Neural progenitor cell (in vitro differentiated cells): Measurements from ENCODE around the gene TRH. TPM values are rescaled to one million over a fixed set of nuclear protein-coding genes. Genes with fewer than 3 reads are reported as not detected.

Source experiments
- DNase-seq: peaks from one replicate; pipeline ENCODE4 v3.0.0-alpha.2; 2016; ENCODE audit warnings: low spot score
- H2AFZ ChIP-seq: fragments of 200-600 bp; sonication (generic); replicated peaks from 2 replicates; pipeline ENCODE4 v1.6.1; 2016; ENCODE audit warnings: antibody characterized with exemption
- H3F3A ChIP-seq: fragments of 200-600 bp; sonication (generic); 2 replicates; pipeline ENCODE4 v1.6.1; 2016; ENCODE audit warnings: antibody characterized with exemption, low read depth
- H3K27ac ChIP-seq: fragments of 200-600 bp; sonication (generic); 2 replicates; pipeline ENCODE4 v1.5.1; 2016; ENCODE audit warnings: mild to moderate bottlenecking
- H3K27me3 ChIP-seq: fragments of 200-600 bp; sonication (generic); 2 replicates; pipeline ENCODE4 v1.6.1; 2016; ENCODE audit warnings: mild to moderate bottlenecking, moderate library complexity
- H3K36me3 ChIP-seq: fragments of 200-600 bp; sonication (generic); 2 replicates; pipeline ENCODE4 v1.5.1; 2016
- H3K4me1 ChIP-seq: fragments of 200-600 bp; sonication (generic); 2 replicates; pipeline ENCODE4 v1.6.1; 2016; ENCODE audit warnings: mixed run types
- H3K4me2 ChIP-seq: fragments of 200-600 bp; sonication (generic); 2 replicates; pipeline ENCODE4 v1.6.1; 2016
- H3K4me3 ChIP-seq: fragments of 200-600 bp; sonication (generic); 2 replicates; pipeline ENCODE4 v1.5.1; 2016
- H3K79me2 ChIP-seq: fragments of 200-600 bp; sonication (generic); 2 replicates; pipeline ENCODE4 v1.6.1; 2016; ENCODE audit warnings: low read depth
- H3K9ac ChIP-seq: fragments of 200-600 bp; sonication (generic); 2 replicates; pipeline ENCODE4 v1.6.1; 2016
- H3K9me3 ChIP-seq: fragments of 200-600 bp; sonication (generic); 2 replicates; pipeline ENCODE4 v1.5.1; 2016; ENCODE audit warnings: low read depth
- H4K20me1 ChIP-seq: fragments of 200-600 bp; sonication (generic); 2 replicates; pipeline ENCODE4 v1.6.1; 2016; ENCODE audit warnings: low read depth
- H3K27ac Mint-ChIP-seq: 3 replicates; pipeline ENCODE4 v1.8.0; 2021; ENCODE audit warnings: mixed read lengths
- H3K27me3 Mint-ChIP-seq: 2 replicates; pipeline ENCODE4 v1.8.0; 2022; ENCODE audit warnings: low read depth, mild to moderate bottlenecking, inconsistent platforms, moderate library complexity, mixed read lengths; ENCODE audit not compliant: insufficient read depth
- H3K36me3 Mint-ChIP-seq: 3 replicates; pipeline ENCODE4 v1.8.0; 2021; ENCODE audit warnings: mixed read lengths
- H3K4me1 Mint-ChIP-seq: 3 replicates; pipeline ENCODE4 v1.8.0; 2021; ENCODE audit warnings: mixed read lengths
- H3K4me3 Mint-ChIP-seq: 3 replicates; pipeline ENCODE4 v1.8.0; 2021; ENCODE audit warnings: mild to moderate bottlenecking, moderate library complexity, mixed read lengths
- H3K9me3 Mint-ChIP-seq: 3 replicates; pipeline ENCODE4 v1.8.0; 2020; ENCODE audit warnings: mixed read lengths
- EZH2 ChIP-seq: fragments of 200-600 bp; sonication (generic); IDR thresholded peaks from 2 replicates; pipeline ENCODE4 v1.6.1; 2017; ENCODE audit warnings: antibody characterized with exemption, mild to moderate bottlenecking, moderate library complexity
- EZH2phosphoT487 ChIP-seq: fragments of 200-600 bp; sonication (generic); IDR thresholded peaks from 2 replicates; pipeline ENCODE4 v1.6.1; 2017; ENCODE audit warnings: antibody characterized with exemption
- total RNA-seq: library from RNA; depleted of rRNA; stranded (reverse); fragments of >200 nt; gene quantifications from 2 replicates; pipeline ENCODE4 v1.2.3, GENCODE V29; 2015; ENCODE audit warnings: low replicate concordance
- TF ChIP-seq, protein P1 (sequence below): fragments of 200-600 bp; sonication (generic); IDR thresholded peaks from 2 replicates; pipeline ENCODE4 v1.5.1; 2017; ENCODE audit warnings: antibody characterized with exemption, mild to moderate bottlenecking

TRH gene
- total RNA-seq, 1 donor from 2014 or later = not detected

DNA sequence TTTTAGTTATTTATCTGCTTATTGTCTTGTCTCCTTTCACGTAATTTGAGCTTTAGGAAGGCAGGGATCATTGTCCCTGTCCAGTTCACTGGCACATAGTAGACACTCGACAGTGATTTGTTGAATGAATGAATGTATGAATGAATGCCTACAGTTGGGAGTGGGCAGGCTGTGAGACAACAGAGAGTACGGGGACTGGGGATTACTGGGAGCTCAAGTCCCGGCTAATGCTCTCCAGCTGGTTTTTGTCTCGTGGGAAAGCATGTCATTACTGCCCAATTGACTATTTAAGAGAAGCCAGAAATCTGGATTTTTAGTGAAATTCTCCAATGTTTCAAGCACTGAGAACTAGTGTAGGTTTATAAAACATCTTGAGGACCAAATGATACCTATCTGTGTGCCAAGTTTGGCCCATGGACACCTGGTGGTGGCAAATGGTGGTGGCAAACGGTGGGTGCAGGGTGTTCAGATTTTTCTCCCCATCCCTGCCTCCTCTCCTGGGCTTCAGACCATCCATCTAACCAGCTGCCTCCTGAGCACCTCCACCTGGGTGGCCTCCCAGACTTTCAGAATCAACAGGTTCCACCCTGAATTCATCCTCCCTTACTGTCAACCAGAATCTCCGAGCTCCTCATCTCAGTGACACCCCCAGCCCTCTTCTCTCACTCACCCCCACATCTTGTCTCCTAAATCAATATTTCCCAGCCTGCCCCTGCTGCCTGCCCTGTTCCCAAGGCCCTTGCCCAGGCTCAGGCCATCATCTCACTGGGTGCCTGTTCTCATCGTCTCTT, 36.2 kb upstream of the TRH start:
- DNase-seq = peak; percentile 67
- no peak overlapping the region for H2AFZ ChIP-seq
- H3K27ac ChIP-seq = no peak overlapping the region
- no peaks in the 10 kb centered on the region for H3K79me2 ChIP-seq
- H3K36me3 ChIP-seq = no peaks in the 10 kb centered on the region
- H3K9me3 ChIP-seq = no peaks in the 10 kb centered on the region
- H3K27me3 ChIP-seq = peaks cover 9% of the 10 kb centered on the region
- peak overlapping the region; percentile 44 for H3K27ac Mint-ChIP-seq
- peaks cover 7% of the 10 kb centered on the region for H3K4me1 ChIP-seq
- peaks cover 30% of the 10 kb centered on the region for H3F3A ChIP-seq
- H3K36me3 Mint-ChIP-seq = no peaks in the 10 kb centered on the region
- peak overlapping the region; percentile 7 for H3K4me3 Mint-ChIP-seq
- peaks cover 8% of the 10 kb centered on the region for H3K27me3 Mint-ChIP-seq
- no peak overlapping the region for H3K4me2 ChIP-seq
- peaks cover 28% of the 10 kb centered on the region for H3K4me1 Mint-ChIP-seq
- H3K9me3 Mint-ChIP-seq = no peaks in the 10 kb centered on the region
- H3K4me3 ChIP-seq = no peak overlapping the region
- H3K9ac ChIP-seq = no peak overlapping the region
- TF ChIP-seq, protein P1, sequence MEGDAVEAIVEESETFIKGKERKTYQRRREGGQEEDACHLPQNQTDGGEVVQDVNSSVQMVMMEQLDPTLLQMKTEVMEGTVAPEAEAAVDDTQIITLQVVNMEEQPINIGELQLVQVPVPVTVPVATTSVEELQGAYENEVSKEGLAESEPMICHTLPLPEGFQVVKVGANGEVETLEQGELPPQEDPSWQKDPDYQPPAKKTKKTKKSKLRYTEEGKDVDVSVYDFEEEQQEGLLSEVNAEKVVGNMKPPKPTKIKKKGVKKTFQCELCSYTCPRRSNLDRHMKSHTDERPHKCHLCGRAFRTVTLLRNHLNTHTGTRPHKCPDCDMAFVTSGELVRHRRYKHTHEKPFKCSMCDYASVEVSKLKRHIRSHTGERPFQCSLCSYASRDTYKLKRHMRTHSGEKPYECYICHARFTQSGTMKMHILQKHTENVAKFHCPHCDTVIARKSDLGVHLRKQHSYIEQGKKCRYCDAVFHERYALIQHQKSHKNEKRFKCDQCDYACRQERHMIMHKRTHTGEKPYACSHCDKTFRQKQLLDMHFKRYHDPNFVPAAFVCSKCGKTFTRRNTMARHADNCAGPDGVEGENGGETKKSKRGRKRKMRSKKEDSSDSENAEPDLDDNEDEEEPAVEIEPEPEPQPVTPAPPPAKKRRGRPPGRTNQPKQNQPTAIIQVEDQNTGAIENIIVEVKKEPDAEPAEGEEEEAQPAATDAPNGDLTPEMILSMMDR = no peak
- TF ChIP-seq EZH2phosphoT487 (no peak), EZH2 (no peak)
- no peaks in the 10 kb centered on the region for H4K20me1 ChIP-seq

GRCh38 chr3:129940086-129940485, 34.4 kb upstream of the TRH start:
- Histone ChIP-seq H3K79me2 (no peaks in the 10 kb centered on the region), H3K4me3 (no peak overlapping the region), H3K4me2 (no peak overlapping the region), H3K9ac (no peak overlapping the region), H4K20me1 (no peaks in the 10 kb centered on the region), H2AFZ (no peak overlapping the region), H3K27me3 (no peaks in the 10 kb centered on the region), H3K27ac (no peak overlapping the region), H3K36me3 (no peaks in the 10 kb centered on the region), H3K4me1 (peaks cover 7% of the 10 kb centered on the region), H3K9me3 (no peaks in the 10 kb centered on the region), H3F3A (peaks cover 28% of the 10 kb centered on the region)
- Mint-ChIP-seq H3K27ac (no peak overlapping the region), H3K36me3 (no peaks in the 10 kb centered on the region), H3K9me3 (peaks cover 5% of the 10 kb centered on the region), H3K27me3 (peaks cover 9% of the 10 kb centered on the region), H3K4me1 (peaks cover 29% of the 10 kb centered on the region), H3K4me3 (no peak overlapping the region)
- no peak for DNase-seq
- TF ChIP-seq, protein P1 = no peak
- TF ChIP-seq EZH2phosphoT487 = no peak
- no peak for TF ChIP-seq EZH2

DNA sequence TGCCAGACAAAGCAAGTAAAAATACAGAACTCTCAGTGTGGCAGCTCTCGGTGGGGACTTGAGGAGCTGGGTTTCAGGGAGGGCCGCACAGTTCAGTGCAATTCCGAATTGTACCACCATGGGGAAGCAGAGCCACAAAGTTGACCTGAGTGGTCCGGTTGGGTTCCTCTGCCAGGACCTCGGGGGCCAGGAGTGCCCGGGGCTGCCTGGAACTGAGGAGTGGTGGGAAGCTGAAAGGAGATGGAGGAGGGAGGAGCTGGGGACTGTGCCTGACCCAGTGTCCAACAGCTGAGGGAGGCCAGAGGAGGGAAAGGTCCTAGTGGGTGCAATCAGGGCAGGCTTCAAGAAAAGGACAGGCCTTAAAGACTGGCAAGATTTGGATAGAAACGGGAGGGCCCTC, 32.2 kb upstream of the TRH start:
- Mint-ChIP-seq H3K4me3 (peak overlapping the region; percentile 25), H3K9me3 (peaks cover 5% of the 10 kb centered on the region), H3K27ac (peak overlapping the region; percentile 88), H3K4me1 (peaks cover 20% of the 10 kb centered on the region), H3K36me3 (no peaks in the 10 kb centered on the region), H3K27me3 (peaks cover 15% of the 10 kb centered on the region)
- Histone ChIP-seq H2AFZ (peak overlapping the region; percentile 52), H3K27ac (no peak overlapping the region), H3K27me3 (no peaks in the 10 kb centered on the region), H3K4me3 (no peak overlapping the region), H3K79me2 (no peaks in the 10 kb centered on the region), H3F3A (peaks cover 9% of the 10 kb centered on the region), H4K20me1 (no peaks in the 10 kb centered on the region), H3K9me3 (no peaks in the 10 kb centered on the region), H3K9ac (no peak overlapping the region), H3K4me2 (no peak overlapping the region), H3K4me1 (peaks cover 7% of the 10 kb centered on the region), H3K36me3 (no peaks in the 10 kb centered on the region)
- no peak for TF ChIP-seq EZH2
- TF ChIP-seq, protein P1 = peak; percentile 90
- TF ChIP-seq EZH2phosphoT487 = no peak
- peak; percentile 89 for DNase-seq
